Endothelial cell of umbilical vein (primary cell): ENCODE measurements around the gene SDCCAG8. TPM values are rescaled to one million over a fixed set of nuclear protein-coding genes. Genes with fewer than 3 reads are reported as not detected.

ENCODE experiments used
- BruUV-seq: library from RNA; stranded (reverse); fragments of 400-500 nt; replicated peaks from 2 replicates; lab custom pipeline; 2021; lab: Mats Ljungman, UMichigan
- CTCF ChIA-PET: fragments of 300-600, 350-600 bp; sonication (Branson Sonifier 250); formaldehyde crosslinking; loops from one replicate; lab custom pipeline; 2021; ENCODE audit warnings: antibody characterized with exemption, inconsistent platforms; lab: Charles Lee
- POLR2A ChIA-PET: fragments of 300-600, 350-600 bp; sonication (Branson Sonifier 250); formaldehyde crosslinking; loops from one replicate; lab custom pipeline; 2021; ENCODE audit warnings: antibody characterized with exemption, inconsistent platforms; lab: Charles Lee
- DNase-seq: peaks from one replicate; pipeline ENCODE4 v3.0.0-alpha.2; 2011; ENCODE audit warnings: low read depth, low spot score
- FAIRE-seq: peaks from 2 replicates; lab custom pipeline; 2011; peaks lifted over from hg19 to GRCh38; lab: Jason Lieb, UNC
- H2AFZ ChIP-seq: 2 replicates; pipeline ENCODE4 v1.6.0; 2012; ENCODE audit warnings: low read depth, low read length, control low read depth, inconsistent platforms
- H3K27ac ChIP-seq: 2 replicates; pipeline ENCODE4 v1.5.1; 2011; ENCODE audit warnings: low read depth, mild to moderate bottlenecking, control low read depth, low read length, moderate library complexity; ENCODE audit not compliant: insufficient read depth
- H3K27me3 ChIP-seq, 2 experiments: 2 replicates each; pipeline versions ENCODE4 v1.6.0 to v1.6.1; 2011; ENCODE audit warnings: low read length in 2 of 2, mixed read lengths in 1 of 2; ENCODE audit not compliant: control insufficient read depth in 2 of 2, insufficient read depth in 2 of 2
- H3K36me3 ChIP-seq, 2 experiments: 2 replicates in 1 of 2; 3 replicates in 1 of 2; pipeline ENCODE4 v1.5.1; 2011; ENCODE audit warnings: low read length in 2 of 2, mild to moderate bottlenecking in 1 of 2, moderate library complexity in 1 of 2; ENCODE audit not compliant: control insufficient read depth in 2 of 2, insufficient read depth in 2 of 2; ENCODE audit errors: extremely low read depth in 1 of 2
- H3K4me1 ChIP-seq: 3 replicates; pipeline ENCODE4 v1.5.1; 2011; ENCODE audit warnings: mild to moderate bottlenecking, low read length; ENCODE audit not compliant: control insufficient read depth, insufficient read depth; ENCODE audit errors: extremely low read depth
- H3K4me2 ChIP-seq: 2 replicates; pipeline ENCODE4 v1.6.1; 2011; ENCODE audit warnings: low read length, control low read depth, mixed read lengths; ENCODE audit not compliant: insufficient read depth
- H3K4me3 ChIP-seq, 3 experiments: fragments of 200-600 bp in 1 of 3; sonication (generic), shearing (Covaris generic) in 1 of 3; replicated peaks in 1 of 3; 2 replicates each; pipeline ENCODE4 v1.5.1; 2011 to 2016; ENCODE audit warnings: control low read depth in 3 of 3, low read length in 3 of 3, mild to moderate bottlenecking in 2 of 3, inconsistent platforms in 1 of 3, low read depth in 1 of 3, moderate library complexity in 1 of 3; ENCODE audit not compliant: insufficient read depth in 1 of 3
- H3K79me2 ChIP-seq: 2 replicates; pipeline ENCODE4 v1.6.0; 2012; ENCODE audit warnings: low read length, inconsistent platforms; ENCODE audit not compliant: control insufficient read depth, insufficient read depth
- H3K9ac ChIP-seq: replicated peaks from 2 replicates; pipeline ENCODE3; 2011; ENCODE audit warnings: low read length, control low read depth; ENCODE audit not compliant: insufficient read depth; ENCODE audit errors: extremely low read depth
- H3K9me1 ChIP-seq: replicated peaks from 3 replicates; pipeline ENCODE4 v1.6.0; 2011; ENCODE audit warnings: mild to moderate bottlenecking, low read length; ENCODE audit not compliant: control insufficient read depth, insufficient read depth; ENCODE audit errors: extremely low read depth
- H3K9me3 ChIP-seq: replicated peaks from 2 replicates; pipeline ENCODE4 v1.5.1; 2012; ENCODE audit warnings: low read length, inconsistent platforms; ENCODE audit not compliant: control insufficient read depth, insufficient read depth
- H4K20me1 ChIP-seq: replicated peaks from 2 replicates; pipeline ENCODE3; 2011; ENCODE audit warnings: mild to moderate bottlenecking, low read length; ENCODE audit not compliant: control insufficient read depth, insufficient read depth; ENCODE audit errors: extremely low read depth
- CTCF ChIP-seq, 2 donors: IDR thresholded peaks; 1 replicate in 1 of 2; 2 replicates in 1 of 2; pipeline ENCODE4 v1.5.1; 2011; ENCODE audit warnings: low read length in 2 of 2, mild to moderate bottlenecking in 2 of 2, moderate library complexity in 2 of 2, control low read depth in 1 of 2, inconsistent platforms in 1 of 2, low read depth in 1 of 2; ENCODE audit not compliant: insufficient read depth in 1 of 2; ENCODE audit errors: extremely low read depth in 1 of 2
- EZH2 ChIP-seq: IDR thresholded peaks from 2 replicates; pipeline ENCODE4 v1.6.1; 2012; ENCODE audit warnings: borderline replicate concordance, low read depth, mild to moderate bottlenecking, moderate library complexity, low read length, inconsistent platforms; ENCODE audit not compliant: severe bottlenecking
- FOS ChIP-seq: IDR thresholded peaks from 2 replicates; pipeline ENCODE4 v1.6.1; 2011; ENCODE audit warnings: mild to moderate bottlenecking, low read length, moderate library complexity, borderline replicate concordance; ENCODE audit not compliant: insufficient read depth
- GATA2 ChIP-seq: IDR thresholded peaks from 2 replicates; pipeline ENCODE4 v1.7.0; 2011; ENCODE audit warnings: low read depth, mild to moderate bottlenecking, moderate library complexity, mixed read lengths, low read length; ENCODE audit not compliant: insufficient read length, insufficient read depth
- JUN ChIP-seq: IDR thresholded peaks from 2 replicates; pipeline ENCODE4 v1.6.1; 2011; ENCODE audit warnings: borderline replicate concordance, low read depth; ENCODE audit not compliant: insufficient read length, insufficient read depth
- MAX ChIP-seq: IDR thresholded peaks from 2 replicates; pipeline ENCODE4 v1.6.1; 2011; ENCODE audit not compliant: insufficient read depth, insufficient read length
- MYC ChIP-seq: IDR thresholded peaks from one replicate; pipeline ENCODE4 v1.6.1; 2011; ENCODE audit warnings: mild to moderate bottlenecking, low read depth, low read length
- POLR2A ChIP-seq: IDR thresholded peaks from 2 replicates; pipeline ENCODE4 v1.6.1; 2012; ENCODE audit warnings: low read depth, mild to moderate bottlenecking, control low read depth, low read length
- POLR2AphosphoS5 ChIP-seq: IDR thresholded peaks from 2 replicates; pipeline ENCODE4 v1.6.1; 2012; ENCODE audit warnings: low read depth, mild to moderate bottlenecking, control low read depth, low read length, moderate library complexity; ENCODE audit not compliant: insufficient read depth
- dilution Hi-C: fragments of 300-500 bp; cut with MboI; formaldehyde crosslinking; loops from one replicate; pipeline ENCODE4 v1.15.0; 2019; ENCODE audit warnings: low sequenced_read_pairs; ENCODE audit not compliant: extremely low pct_ligation_motif_present
- intact Hi-C: fragments of 100-400 bp; cut with micrococcal nuclease; formaldehyde crosslinking; loops from one replicate; pipeline ENCODE4 v1.10.0; 2022
- polyA plus RNA-seq, 4 experiments: library from polyadenylated mRNA; depleted of rRNA in 3 of 4; stranded (reverse) in 3 of 4; unstranded in 1 of 4; fragments of >200 nt; gene quantifications; 2 replicates each; pipeline versions ENCODE4 v1.2.1 to v1.2.3, GENCODE V29; 2011 to 2012; ENCODE audit warnings: missing spikeins in 1 of 4
- total RNA-seq: library from RNA; stranded (reverse); gene quantifications from 2 replicates; pipeline ENCODE4 v1.2.3, GENCODE V29; 2021

The SDCCAG8 gene
- total and polyA plus RNA-seq, 2 donors (not counting 3 experiments of a cell fraction or from before 2014, with no cell fraction given): 14.6 to 25.7 TPM

- H3K4me3 ChIP-seq: no peak overlapping the region
- H3K4me1 ChIP-seq: no peaks in the 10 kb centered on the region
- TF ChIP-seq GATA2: no peak
- TF ChIP-seq POLR2AphosphoS5: no peak
- TF ChIP-seq CTCF (IDR thresholded peaks at IDR 0.05; ENCODE audit: extremely low read depth in 1 of 2, insufficient read depth in 1 of 2, low read depth in 1 of 2, low read length in 2 of 2): peak in 1 of 2 donors; percentile 1
- no peak for TF ChIP-seq FOS
- H3K9me1 ChIP-seq: no peaks in the 10 kb centered on the region
- no peak overlapping the region for H3K27ac ChIP-seq
- intact Hi-C loops (no loop called here), dilution Hi-C loops (no loop called here)
- no peak for FAIRE-seq
- no peaks in the 10 kb centered on the region for H3K36me3 ChIP-seq
- no TSS peak for BruUV-seq
- no peaks in the 10 kb centered on the region for H3K79me2 ChIP-seq
- POLR2A ChIA-PET: no interaction called here
- H4K20me1 ChIP-seq: no peaks in the 10 kb centered on the region
- no peak for DNase-seq
- CTCF ChIA-PET: no interaction called here
- no peaks in the 10 kb centered on the region for H3K9me3 ChIP-seq
- no peak overlapping the region for H2AFZ ChIP-seq
- H3K4me2 ChIP-seq: no peak overlapping the region
- H3K27me3 ChIP-seq: no peaks in the 10 kb centered on the region
- no peak overlapping the region for H3K9ac ChIP-seq
Observed at GRCh38 chr1:243435836-243436235, 180.0 kb downstream of the SDCCAG8 start.

GRCh38 chr1:243438146-243438545 is 182.3 kb downstream of the SDCCAG8 start:
- Histone ChIP-seq H3K9me3 (no peaks in the 10 kb centered on the region), H3K4me1 (no peaks in the 10 kb centered on the region), H4K20me1 (no peaks in the 10 kb centered on the region), H3K4me2 (no peak overlapping the region), H3K4me3 (no peak overlapping the region), H3K36me3 (no peaks in the 10 kb centered on the region), H3K9me1 (no peaks in the 10 kb centered on the region), H3K27ac (no peak overlapping the region), H3K27me3 (no peaks in the 10 kb centered on the region), H3K79me2 (no peaks in the 10 kb centered on the region), H2AFZ (no peak overlapping the region), H3K9ac (no peak overlapping the region)
- intact Hi-C loops: no loop called here
- DNase-seq (no peak), FAIRE-seq (no peak)
- TF ChIP-seq EZH2 (no peak), MAX (no peak), GATA2 (no peak), MYC (no peak), CTCF (IDR thresholded peaks at IDR 0.05; ENCODE audit: extremely low read depth in 1 of 2, insufficient read depth in 1 of 2, low read depth in 1 of 2, low read length in 2 of 2) (no peak), JUN (no peak), FOS (no peak), POLR2A (no peak), POLR2AphosphoS5 (no peak)
- dilution Hi-C loops: no loop called here
- POLR2A ChIA-PET: no interaction called here
- BruUV-seq: no TSS peak
- CTCF ChIA-PET: no interaction called here
